ENCODE data around the gene HADHA.

The HADHA gene

GRCh38 chr2:26161926-26162325 is 82.5 kb downstream of the HADHA start:
- Histone ChIP-seq H3K4me3 (replicated peaks; ENCODE audit: insufficient read depth, low read length) (no peak overlapping the region), H3K27ac (replicated peaks) (no peak overlapping the region), H3K27me3 (ENCODE audit: insufficient read depth, poor library complexity, severe bottlenecking) (no peaks in the 10 kb centered on the region)
- no peak for DNase-seq (ENCODE audit: low read depth in 1 of 2, low spot score in 1 of 2)
- TF ChIP-seq SPI1 (IDR thresholded peaks at IDR 0.05; ENCODE audit: borderline replicate concordance, low read depth) (no peak), GABPA (IDR thresholded peaks at IDR 0.05; ENCODE audit: low read depth) (no peak), POLR2AphosphoS5 (IDR thresholded peaks at IDR 0.05; ENCODE audit: low read depth) (no peak), REST (IDR thresholded peaks at IDR 0.05; ENCODE audit: insufficient replicate concordance, low read depth) (no peak)
- TF ChIP-seq, protein P1, sequence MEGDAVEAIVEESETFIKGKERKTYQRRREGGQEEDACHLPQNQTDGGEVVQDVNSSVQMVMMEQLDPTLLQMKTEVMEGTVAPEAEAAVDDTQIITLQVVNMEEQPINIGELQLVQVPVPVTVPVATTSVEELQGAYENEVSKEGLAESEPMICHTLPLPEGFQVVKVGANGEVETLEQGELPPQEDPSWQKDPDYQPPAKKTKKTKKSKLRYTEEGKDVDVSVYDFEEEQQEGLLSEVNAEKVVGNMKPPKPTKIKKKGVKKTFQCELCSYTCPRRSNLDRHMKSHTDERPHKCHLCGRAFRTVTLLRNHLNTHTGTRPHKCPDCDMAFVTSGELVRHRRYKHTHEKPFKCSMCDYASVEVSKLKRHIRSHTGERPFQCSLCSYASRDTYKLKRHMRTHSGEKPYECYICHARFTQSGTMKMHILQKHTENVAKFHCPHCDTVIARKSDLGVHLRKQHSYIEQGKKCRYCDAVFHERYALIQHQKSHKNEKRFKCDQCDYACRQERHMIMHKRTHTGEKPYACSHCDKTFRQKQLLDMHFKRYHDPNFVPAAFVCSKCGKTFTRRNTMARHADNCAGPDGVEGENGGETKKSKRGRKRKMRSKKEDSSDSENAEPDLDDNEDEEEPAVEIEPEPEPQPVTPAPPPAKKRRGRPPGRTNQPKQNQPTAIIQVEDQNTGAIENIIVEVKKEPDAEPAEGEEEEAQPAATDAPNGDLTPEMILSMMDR (IDR thresholded peaks at IDR 0.05; ENCODE audit: insufficient read depth, low read length), result no peak

DNA sequence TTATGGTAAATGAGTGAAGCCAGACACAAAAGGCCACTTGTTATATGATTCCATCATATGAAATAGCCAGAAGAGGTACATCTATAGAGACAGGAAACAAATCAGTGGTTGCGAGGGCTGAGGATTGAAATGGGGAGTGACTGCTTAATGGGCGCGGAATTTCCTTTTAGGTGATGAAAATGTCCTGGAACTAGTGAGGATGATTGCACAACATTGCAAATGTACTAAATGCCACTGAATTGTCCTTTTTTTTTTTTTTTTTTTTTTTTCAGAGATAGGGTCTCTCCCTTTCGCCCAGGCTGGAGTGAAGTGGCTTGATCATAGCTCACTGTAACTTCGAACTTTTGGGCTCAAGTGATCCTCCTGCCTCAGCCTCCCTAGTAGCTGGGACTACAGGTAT is 86.9 kb downstream of the HADHA start:
- TF ChIP-seq SPI1 (IDR thresholded peaks at IDR 0.05; ENCODE audit: borderline replicate concordance, low read depth), result no peak
- TF ChIP-seq POLR2AphosphoS5 (IDR thresholded peaks at IDR 0.05; ENCODE audit: low read depth), result no peak
- no peak for TF ChIP-seq REST (IDR thresholded peaks at IDR 0.05; ENCODE audit: insufficient replicate concordance, low read depth)
- no peak for TF ChIP-seq GABPA (IDR thresholded peaks at IDR 0.05; ENCODE audit: low read depth)
- TF ChIP-seq, protein P1 (IDR thresholded peaks at IDR 0.05; ENCODE audit: insufficient read depth, low read length), result no peak
- Histone ChIP-seq H3K4me3 (replicated peaks; ENCODE audit: insufficient read depth, low read length) (no peak overlapping the region), H3K27me3 (ENCODE audit: insufficient read depth, poor library complexity, severe bottlenecking) (no peaks in the 10 kb centered on the region), H3K27ac (replicated peaks) (no peak overlapping the region)
- no peak for DNase-seq (ENCODE audit: low read depth in 1 of 2, low spot score in 1 of 2)

DNA sequence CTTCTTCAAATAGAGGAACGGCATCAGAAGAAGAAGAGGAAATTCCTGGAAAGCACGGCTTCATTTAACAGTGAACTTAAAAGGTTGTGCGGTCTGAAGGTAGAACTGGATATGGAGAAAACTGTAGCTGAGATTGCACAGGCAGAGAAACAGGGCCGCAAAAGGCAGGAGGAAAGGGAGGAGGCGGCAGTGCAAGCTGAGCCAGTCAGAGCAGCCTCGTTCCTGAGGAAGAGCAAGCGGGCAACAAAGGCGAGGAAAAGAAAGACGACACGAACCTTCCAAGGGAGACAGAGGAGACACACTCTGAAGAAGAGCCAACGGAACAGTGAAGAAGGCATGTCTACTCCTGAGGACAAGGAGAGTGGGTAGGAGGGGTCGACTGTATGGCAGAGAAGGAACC is 94.2 kb downstream of the HADHA start:
- no peak overlapping the region for H3K4me3 ChIP-seq (replicated peaks; ENCODE audit: insufficient read depth, low read length)
- H3K27me3 ChIP-seq (ENCODE audit: insufficient read depth, poor library complexity, severe bottlenecking), result no peaks in the 10 kb centered on the region
- no peak overlapping the region for H3K27ac ChIP-seq (replicated peaks)
- DNase-seq (ENCODE audit: low read depth in 1 of 2, low spot score in 1 of 2), result no peak
- TF ChIP-seq POLR2AphosphoS5 (IDR thresholded peaks at IDR 0.05; ENCODE audit: low read depth) (no peak), SPI1 (IDR thresholded peaks at IDR 0.05; ENCODE audit: borderline replicate concordance, low read depth) (no peak), REST (IDR thresholded peaks at IDR 0.05; ENCODE audit: insufficient replicate concordance, low read depth) (no peak), GABPA (IDR thresholded peaks at IDR 0.05; ENCODE audit: low read depth) (no peak)
- TF ChIP-seq, protein P1 (IDR thresholded peaks at IDR 0.05; ENCODE audit: insufficient read depth, low read length), result no peak

All from HL-60 (cell line).